K562 (cell line): Measurements from ENCODE around the gene ZNF330. TPM values are rescaled to one million over a fixed set of nuclear protein-coding genes. Genes with fewer than 3 reads are reported as not detected.

ENCODE experiments used
- ARID2 ChIP-seq: fragments of 450-650 bp; IDR thresholded peaks from 2 replicates; pipeline ENCODE4 v1.6.1; 2017; ENCODE audit warnings: antibody characterized with exemption, mild to moderate bottlenecking
- ARNT ChIP-seq, 2 experiments: fragments of 450-650 bp; IDR thresholded peaks; 2 replicates each; pipeline ENCODE4 v1.6.1; 2016; ENCODE audit warnings: mild to moderate bottlenecking in 1 of 2
- CBX8 ChIP-seq: fragments of 200-600 bp; sonication (generic); IDR thresholded peaks from 2 replicates; pipeline ENCODE4 v1.6.1; 2012; ENCODE audit warnings: borderline replicate concordance, mixed run types, low read depth, mild to moderate bottlenecking, moderate library complexity, mixed read lengths, low read length, control low read depth, inconsistent platforms; ENCODE audit not compliant: poor library complexity, severe bottlenecking; ENCODE audit errors: extremely low read depth
- CTBP1 ChIP-seq: fragments of 450-650 bp; IDR thresholded peaks from 2 replicates; pipeline ENCODE4 v1.6.1; 2016; ENCODE audit warnings: borderline replicate concordance
- ETS2 ChIP-seq: IDR thresholded peaks from 2 replicates; pipeline ENCODE4 v1.6.1; 2016; ENCODE audit warnings: borderline replicate concordance, missing genetic modification characterization, mild to moderate bottlenecking, moderate library complexity, missing compliant biosample characterization; ENCODE audit not compliant: poor library complexity, severe bottlenecking
- GTF2A2 ChIP-seq: IDR thresholded peaks from 2 replicates; pipeline ENCODE4 v1.6.1; 2016; ENCODE audit warnings: mild to moderate bottlenecking, missing genetic modification characterization, missing compliant biosample characterization
- HNRNPK ChIP-seq: fragments of 200-400 bp; formaldehyde crosslinking; IDR thresholded peaks from one replicate; pipeline ENCODE4 v1.6.1; 2018; ENCODE audit warnings: mild to moderate bottlenecking, low read depth, low read length; ENCODE audit not compliant: poor library complexity, severe bottlenecking
- PML ChIP-seq: IDR thresholded peaks from 2 replicates; pipeline ENCODE4 v1.6.1; 2012; ENCODE audit warnings: low read length, inconsistent platforms
- POLR2A ChIP-seq: fragments of 450-650 bp; conservative IDR thresholded peaks from 2 replicates; pipeline ENCODE4 v1.6.1; 2016
- PRPF4 ChIP-seq: fragments of 200-400 bp; formaldehyde crosslinking; IDR thresholded peaks from one replicate; pipeline ENCODE4 v1.6.1; 2017; ENCODE audit warnings: low read length, low read depth, mild to moderate bottlenecking; ENCODE audit not compliant: insufficient read depth, poor library complexity, severe bottlenecking
- TAL1 ChIP-seq: fragments of 450-650 bp; IDR thresholded peaks from 2 replicates; pipeline ENCODE4 v1.6.1; 2016; ENCODE audit warnings: mild to moderate bottlenecking
- TEAD4 ChIP-seq, 2 experiments: sonication (generic) in 1 of 2; formaldehyde crosslinking in 1 of 2; IDR thresholded peaks; 2 replicates each; pipeline versions ENCODE4 v1.6.1 to v1.8.0; 2012 to 2022; ENCODE audit warnings: borderline replicate concordance in 1 of 2, inconsistent platforms in 1 of 2, low read length in 1 of 2, mild to moderate bottlenecking in 1 of 2, missing genetic modification reagents in 1 of 2
- ZFP1 ChIP-seq: fragments of 450-650 bp; formaldehyde crosslinking; IDR thresholded peaks from 2 replicates; pipeline ENCODE4 v1.4.0; 2020; ENCODE audit warnings: mild to moderate bottlenecking, mixed read lengths
- ZFP36 ChIP-seq: fragments of 150-350 bp; IDR thresholded peaks from 2 replicates; pipeline ENCODE4 v1.6.1; 2018; ENCODE audit warnings: low read length, low read depth; ENCODE audit not compliant: partially characterized antibody
- ZNF140 ChIP-seq: fragments of 250-450 bp; sonication (Bioruptor Pico); IDR thresholded peaks from 2 replicates; pipeline ENCODE4 v1.8.0; 2021; ENCODE audit warnings: moderate library complexity, mild to moderate bottlenecking, inconsistent platforms
- ZNF316 ChIP-seq: fragments of 450-650 bp; IDR thresholded peaks from 2 replicates; pipeline ENCODE4 v1.6.1; 2016
- polyA plus RNA-seq, 8 experiments: library from polyadenylated mRNA; depleted of rRNA in 4 of 8; stranded (reverse) in 5 of 8; unstranded in 3 of 8; fragments of >200 nt; fragmentation: Nextera tagmentation in 2 of 8; fragmentation: Illumina TruSeq in 1 of 8; extraction: Ambion mirVana in 2 of 8; extraction: Trizol in 1 of 8; gene quantifications; 2 replicates each; pipeline versions ENCODE4 v1.2.1 to v1.2.3, GENCODE V29; 2011 to 2014; ENCODE audit warnings: inconsistent platforms in 1 of 8, missing spikeins in 1 of 8
- total RNA-seq, 7 experiments: library from RNA; depleted of rRNA in 6 of 7; stranded (reverse); fragments of >200 nt in 6 of 7; fragmentation: Illumina TruSeq in 2 of 7; extraction: Trizol in 2 of 7; gene quantifications; 2 replicates each; pipeline versions ENCODE4 v1.2.1 to v1.2.3, GENCODE V29; 2011 to 2021; ENCODE audit warnings: low replicate concordance in 1 of 7
- TF ChIP-seq, protein P1 (sequence below), 3 experiments: fragments of 200-800 bp in 1 of 3; fragments of 250-450 bp in 1 of 3; fragments of 450-650 bp in 1 of 3; sonication (Bioruptor Pico) in 1 of 3; sonication (Bioruptor generic) in 1 of 3; formaldehyde crosslinking in 1 of 3; IDR thresholded peaks; 2 replicates each; pipeline versions ENCODE4 v1.6.1 to v1.8.0; 2016 to 2022; ENCODE audit warnings: mild to moderate bottlenecking in 2 of 3, missing genetic modification characterization in 2 of 3, missing compliant biosample characterization in 1 of 3, moderate library complexity in 1 of 3
- TF ChIP-seq, protein P2 (sequence below): fragments of 450-650 bp; IDR thresholded peaks from 2 replicates; pipeline ENCODE4 v1.6.1; 2016; ENCODE audit warnings: low read depth, mild to moderate bottlenecking, moderate library complexity
- TF ChIP-seq, protein P3 (sequence below): sonication (generic); formaldehyde crosslinking; IDR thresholded peaks from 2 replicates; pipeline ENCODE4 v1.8.0; 2022; ENCODE audit warnings: missing genetic modification reagents, mild to moderate bottlenecking, moderate library complexity, borderline replicate concordance
- TF ChIP-seq, protein P4 (sequence below), 2 experiments: fragments of 450-650 bp in 1 of 2; sonication (generic) in 1 of 2; formaldehyde crosslinking; conservative IDR thresholded peaks; 2 replicates each; pipeline versions ENCODE4 v1.4.0 to v1.8.1; 2020 to 2022; ENCODE audit warnings: mild to moderate bottlenecking in 1 of 2, missing genetic modification reagents in 1 of 2

Gene ZNF330
- total and polyA plus RNA-seq, 9 of the 15 experiments (the other 6 are each of a cell fraction or from before 2014, with no cell fraction given): 70.0 to 115 (median 92.0) TPM

DNA sequence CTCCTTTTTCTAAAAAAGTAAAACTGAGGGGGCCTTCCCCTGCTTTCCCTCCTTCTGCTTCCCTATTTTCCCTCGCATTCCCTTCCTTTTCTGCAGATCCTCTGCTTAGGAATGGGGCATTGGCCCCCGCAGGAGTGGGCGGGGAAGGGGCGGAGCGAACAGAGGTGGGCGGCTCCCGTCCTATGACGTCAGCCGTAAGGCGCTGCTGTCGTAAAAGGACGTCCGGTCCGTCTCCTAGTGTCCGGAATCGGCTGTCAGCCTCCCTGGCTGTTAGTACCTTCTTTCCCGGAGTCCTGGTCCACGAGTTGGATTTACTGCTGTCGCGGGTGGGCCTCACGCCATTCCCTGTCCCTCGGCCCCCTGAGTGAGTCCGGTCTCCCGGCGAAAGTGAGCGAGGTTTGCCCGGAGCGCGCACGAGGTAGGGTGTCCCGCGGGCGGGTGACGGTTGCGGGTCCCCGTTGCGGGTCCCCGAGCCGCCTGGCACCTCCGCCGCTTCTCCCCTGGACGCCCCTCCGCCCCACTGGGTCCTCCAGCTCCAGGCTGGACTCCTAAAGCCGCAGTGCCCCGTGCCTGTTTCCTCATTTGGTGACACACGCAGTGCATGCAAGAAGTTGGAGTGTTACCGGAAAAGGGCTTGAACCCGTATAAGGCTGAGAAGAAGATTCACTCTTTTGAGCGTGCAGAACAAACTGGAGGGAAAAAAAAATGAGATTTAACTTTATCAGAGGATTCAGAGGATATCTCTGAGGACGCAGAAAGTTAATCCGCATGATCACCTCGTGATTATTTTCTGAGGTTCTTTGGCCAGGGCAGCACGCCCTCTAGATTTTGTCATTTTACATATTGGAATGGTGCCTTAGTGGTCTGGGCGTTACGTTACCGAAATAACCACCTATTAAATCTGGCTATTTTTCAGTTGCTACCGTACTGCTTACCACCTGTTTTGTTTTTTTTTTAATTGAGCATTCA is at the start of gene ZNF330 (continued):
- TF ChIP-seq, protein P1, sequence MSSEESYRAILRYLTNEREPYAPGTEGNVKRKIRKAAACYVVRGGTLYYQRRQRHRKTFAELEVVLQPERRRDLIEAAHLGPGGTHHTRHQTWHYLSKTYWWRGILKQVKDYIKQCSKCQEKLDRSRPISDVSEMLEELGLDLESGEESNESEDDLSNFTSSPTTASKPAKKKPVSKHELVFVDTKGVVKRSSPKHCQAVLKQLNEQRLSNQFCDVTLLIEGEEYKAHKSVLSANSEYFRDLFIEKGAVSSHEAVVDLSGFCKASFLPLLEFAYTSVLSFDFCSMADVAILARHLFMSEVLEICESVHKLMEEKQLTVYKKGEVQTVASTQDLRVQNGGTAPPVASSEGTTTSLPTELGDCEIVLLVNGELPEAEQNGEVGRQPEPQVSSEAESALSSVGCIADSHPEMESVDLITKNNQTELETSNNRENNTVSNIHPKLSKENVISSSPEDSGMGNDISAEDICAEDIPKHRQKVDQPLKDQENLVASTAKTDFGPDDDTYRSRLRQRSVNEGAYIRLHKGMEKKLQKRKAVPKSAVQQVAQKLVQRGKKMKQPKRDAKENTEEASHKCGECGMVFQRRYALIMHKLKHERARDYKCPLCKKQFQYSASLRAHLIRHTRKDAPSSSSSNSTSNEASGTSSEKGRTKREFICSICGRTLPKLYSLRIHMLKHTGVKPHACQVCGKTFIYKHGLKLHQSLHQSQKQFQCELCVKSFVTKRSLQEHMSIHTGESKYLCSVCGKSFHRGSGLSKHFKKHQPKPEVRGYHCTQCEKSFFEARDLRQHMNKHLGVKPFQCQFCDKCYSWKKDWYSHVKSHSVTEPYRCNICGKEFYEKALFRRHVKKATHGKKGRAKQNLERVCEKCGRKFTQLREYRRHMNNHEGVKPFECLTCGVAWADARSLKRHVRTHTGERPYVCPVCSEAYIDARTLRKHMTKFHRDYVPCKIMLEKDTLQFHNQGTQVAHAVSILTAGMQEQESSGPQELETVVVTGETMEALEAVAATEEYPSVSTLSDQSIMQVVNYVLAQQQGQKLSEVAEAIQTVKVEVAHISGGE (CRISPR knock-in tag; IDR thresholded peaks at IDR 0.05): peak in 1 of 3 experiments; percentile 84; a peak in 2 of 6 replicates
- TF ChIP-seq ZFP36: no peak
- TF ChIP-seq PML: peak; percentile 70
- no peak for TF ChIP-seq PRPF4
- TF ChIP-seq, protein P2, sequence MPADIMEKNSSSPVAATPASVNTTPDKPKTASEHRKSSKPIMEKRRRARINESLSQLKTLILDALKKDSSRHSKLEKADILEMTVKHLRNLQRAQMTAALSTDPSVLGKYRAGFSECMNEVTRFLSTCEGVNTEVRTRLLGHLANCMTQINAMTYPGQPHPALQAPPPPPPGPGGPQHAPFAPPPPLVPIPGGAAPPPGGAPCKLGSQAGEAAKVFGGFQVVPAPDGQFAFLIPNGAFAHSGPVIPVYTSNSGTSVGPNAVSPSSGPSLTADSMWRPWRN: no peak
- no peak for TF ChIP-seq TAL1
- no peak for TF ChIP-seq CTBP1
- TF ChIP-seq ARID2: no peak
- TF ChIP-seq ZNF316: no peak
- TF ChIP-seq, protein P3, sequence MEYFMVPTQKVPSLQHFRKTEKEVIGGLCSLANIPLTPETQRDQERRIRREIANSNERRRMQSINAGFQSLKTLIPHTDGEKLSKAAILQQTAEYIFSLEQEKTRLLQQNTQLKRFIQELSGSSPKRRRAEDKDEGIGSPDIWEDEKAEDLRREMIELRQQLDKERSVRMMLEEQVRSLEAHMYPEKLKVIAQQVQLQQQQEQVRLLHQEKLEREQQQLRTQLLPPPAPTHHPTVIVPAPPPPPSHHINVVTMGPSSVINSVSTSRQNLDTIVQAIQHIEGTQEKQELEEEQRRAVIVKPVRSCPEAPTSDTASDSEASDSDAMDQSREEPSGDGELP (CRISPR knock-in tag): peak; percentile 43; the same call in 1 of the 2 replicates
- TF ChIP-seq, protein P4, sequence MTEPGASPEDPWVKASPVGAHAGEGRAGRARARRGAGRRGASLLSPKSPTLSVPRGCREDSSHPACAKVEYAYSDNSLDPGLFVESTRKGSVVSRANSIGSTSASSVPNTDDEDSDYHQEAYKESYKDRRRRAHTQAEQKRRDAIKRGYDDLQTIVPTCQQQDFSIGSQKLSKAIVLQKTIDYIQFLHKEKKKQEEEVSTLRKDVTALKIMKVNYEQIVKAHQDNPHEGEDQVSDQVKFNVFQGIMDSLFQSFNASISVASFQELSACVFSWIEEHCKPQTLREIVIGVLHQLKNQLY (CRISPR knock-in tag; conservative IDR thresholded peaks at IDR 0.05): no peak
- TF ChIP-seq ETS2: no peak
- TF ChIP-seq HNRNPK: no peak
- TF ChIP-seq POLR2A: peak; percentile 94
- 0 out of 4 replicates have a peak, but pooled peaks of 1 of the 2 experiments have one; percentile 33 for TF ChIP-seq ARNT (IDR thresholded peaks at IDR 0.05)
- TF ChIP-seq CBX8: no peak
- TF ChIP-seq TEAD4 (IDR thresholded peaks at IDR 0.05; ENCODE audit: low read length): 0 out of 2 replicates have a peak, but pooled peaks have one; percentile 7
- TF ChIP-seq TEAD4 (CRISPR knock-in tag; IDR thresholded peaks at IDR 0.05; ENCODE audit: borderline replicate concordance): no peak
- TF ChIP-seq GTF2A2 (tag): no peak
- no peak for TF ChIP-seq ZNF140 (CRISPR knock-in tag)
- TF ChIP-seq ZFP1 (CRISPR knock-in tag): no peak
